Hepatocyte (in vitro differentiated cells): ENCODE results near the gene VPS18. TPM values are rescaled to one million over a fixed set of nuclear protein-coding genes. Genes with fewer than 3 reads are reported as not detected.

Experiments used
- DNase-seq: peaks from one replicate; pipeline ENCODE4 v3.0.0-alpha.2; 2016; ENCODE audit warnings: low spot score
- H2AFZ ChIP-seq: fragments of 200-600 bp; sonication (generic); 2 replicates; pipeline ENCODE4 v1.6.0; 2016; ENCODE audit warnings: antibody characterized with exemption, mild to moderate bottlenecking
- H3K27ac ChIP-seq: fragments of 200-600 bp; sonication (generic); 2 replicates; pipeline ENCODE4 v1.5.1; 2016; ENCODE audit warnings: mild to moderate bottlenecking
- H3K27me3 ChIP-seq: fragments of 200-600 bp; sonication (generic); 2 replicates; pipeline ENCODE4 v1.6.1; 2016
- H3K36me3 ChIP-seq: fragments of 200-600 bp; sonication (generic); replicated peaks from 2 replicates; pipeline ENCODE4 v1.5.1; 2016; ENCODE audit warnings: low read depth; ENCODE audit not compliant: insufficient read depth
- H3K4me1 ChIP-seq: fragments of 200-600 bp; sonication (generic); 2 replicates; pipeline ENCODE4 v1.5.1; 2016; ENCODE audit warnings: mild to moderate bottlenecking, moderate library complexity; ENCODE audit not compliant: insufficient read depth
- H3K4me2 ChIP-seq: fragments of 200-600 bp; sonication (generic); 2 replicates; pipeline ENCODE4 v1.6.0; 2016
- H3K4me3 ChIP-seq: fragments of 200-600 bp; sonication (generic); 2 replicates; pipeline ENCODE4 v1.5.1; 2016; ENCODE audit warnings: mild to moderate bottlenecking
- H3K79me2 ChIP-seq: fragments of 200-600 bp; sonication (generic); 2 replicates; pipeline ENCODE4 v1.6.0; 2017; ENCODE audit warnings: mild to moderate bottlenecking
- H3K9me2 ChIP-seq: fragments of 200-600 bp; sonication (generic); replicated peaks from 2 replicates; pipeline ENCODE4 v1.6.0; 2017; ENCODE audit warnings: mild to moderate bottlenecking; ENCODE audit not compliant: insufficient read depth
- H3K9me3 ChIP-seq: fragments of 200-600 bp; sonication (generic); 2 replicates; pipeline ENCODE4 v1.5.1; 2016; ENCODE audit warnings: low read depth, mild to moderate bottlenecking
- H4K20me1 ChIP-seq: fragments of 200-600 bp; sonication (generic); 2 replicates; pipeline ENCODE4 v1.6.0; 2016; ENCODE audit warnings: mild to moderate bottlenecking; ENCODE audit not compliant: insufficient read depth, poor library complexity, severe bottlenecking
- CTCF ChIP-seq: fragments of 200-600 bp; sonication (generic); IDR thresholded peaks from 2 replicates; pipeline ENCODE4 v1.5.1; 2016; ENCODE audit warnings: antibody characterized with exemption, mild to moderate bottlenecking; ENCODE audit not compliant: poor library complexity
- EZH2 ChIP-seq: fragments of 200-600 bp; sonication (generic); IDR thresholded peaks from 2 replicates; pipeline ENCODE4 v1.6.1; 2016; ENCODE audit warnings: antibody characterized with exemption, mild to moderate bottlenecking, borderline replicate concordance
- EZH2phosphoT487 ChIP-seq: fragments of 200-600 bp; sonication (generic); IDR thresholded peaks from one replicate; pipeline ENCODE4 v1.6.1; 2018; ENCODE audit warnings: antibody characterized with exemption, mild to moderate bottlenecking, low read depth, moderate library complexity; ENCODE audit not compliant: unreplicated experiment, severe bottlenecking
- WGBS: methylation state at CpG from one replicate; pipeline ENCODE4 v1.1.6; 2016; ENCODE audit warnings: low lambda C conversion rate; ENCODE audit errors: missing lambda C conversion rate; 5-methylcytosine and 5-hydroxymethylcytosine counted together
- polyA plus RNA-seq: library from polyadenylated mRNA; unstranded; fragments of >200 nt; fragmentation: Nextera tagmentation; extraction: Ambion mirVana; gene quantifications from 2 replicates; pipeline ENCODE4 v1.2.1, GENCODE V29; 2016
- total RNA-seq: library from RNA; depleted of rRNA; stranded (reverse); fragments of >200 nt; gene quantifications from 2 replicates; pipeline ENCODE4 v1.2.3, GENCODE V29; 2014

Gene VPS18
- total and polyA plus RNA-seq, 2 experiments from 2014 or later: 38.3 to 40.3 TPM

DNA sequence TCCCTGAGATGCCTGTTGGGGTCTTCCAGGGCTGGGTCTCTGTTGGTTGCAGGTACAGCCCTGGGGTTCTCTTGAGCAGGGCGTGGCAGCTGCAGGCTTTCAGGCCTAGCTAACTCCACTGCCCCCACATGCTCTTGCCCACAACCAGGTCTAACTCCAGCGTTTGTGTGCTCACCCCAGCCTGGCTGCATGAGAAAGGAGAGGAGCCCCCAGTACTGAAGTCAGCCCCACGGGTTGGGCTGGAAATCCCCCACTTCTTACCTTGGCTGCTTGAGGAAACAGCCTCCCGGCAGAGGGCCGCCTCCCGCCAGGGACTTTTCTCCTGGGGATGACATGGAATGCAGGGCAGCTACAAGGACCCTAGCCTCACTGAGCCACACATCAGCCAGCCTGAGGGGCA, 18.2 kb downstream of the VPS18 start:
- Histone ChIP-seq H3K27me3 (no peaks in the 10 kb centered on the region), H3K36me3 (no peaks in the 10 kb centered on the region), H3K4me1 (peaks cover 38% of the 10 kb centered on the region), H3K79me2 (no peaks in the 10 kb centered on the region), H3K9me2 (no peaks in the 10 kb centered on the region), H3K4me2 (no peak overlapping the region), H3K4me3 (no peak overlapping the region), H2AFZ (no peak overlapping the region), H4K20me1 (no peaks in the 10 kb centered on the region), H3K27ac (no peak overlapping the region), H3K9me3 (no peaks in the 10 kb centered on the region)
- WGBS: 94% methylated on average over 6 of the region's 6 CpGs
- TF ChIP-seq EZH2: no peak
- no peak for TF ChIP-seq EZH2phosphoT487
- no peak for TF ChIP-seq CTCF
- no peak for DNase-seq

- H2AFZ ChIP-seq: no peak overlapping the region
- 96% methylated on average over 12 of the region's 12 CpGs for WGBS
These were observed 19.8 kb downstream of the VPS18 start for GRCh38 chr15:40914013-40914412.

DNA sequence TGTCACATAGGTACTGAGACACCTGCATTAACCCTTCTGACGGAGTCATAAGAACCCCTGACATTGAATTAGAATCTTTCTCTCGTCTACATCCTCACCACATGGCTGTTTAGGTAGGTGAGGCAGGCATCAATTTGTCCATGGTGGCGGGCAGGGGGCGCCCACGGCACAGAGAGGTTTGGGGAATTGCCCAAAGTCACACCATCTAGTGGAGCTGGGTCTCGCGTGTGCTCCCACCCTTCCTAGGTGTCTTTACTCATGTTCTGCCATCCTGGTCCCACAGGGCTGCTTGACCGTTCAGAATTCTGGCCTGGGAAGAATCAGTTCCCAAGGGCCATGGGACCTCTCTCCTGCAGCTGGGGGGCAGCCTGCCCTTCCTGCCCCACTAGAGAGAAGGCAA, 20.2 kb downstream of the VPS18 start:
- Histone ChIP-seq H3K9me3 (no peaks in the 10 kb centered on the region), H3K9me2 (no peaks in the 10 kb centered on the region), H2AFZ (no peak overlapping the region), H3K4me2 (no peak overlapping the region), H3K27ac (no peak overlapping the region), H3K4me1 (peaks cover 25% of the 10 kb centered on the region), H3K4me3 (no peak overlapping the region), H4K20me1 (no peaks in the 10 kb centered on the region), H3K79me2 (no peaks in the 10 kb centered on the region), H3K27me3 (no peaks in the 10 kb centered on the region), H3K36me3 (no peaks in the 10 kb centered on the region)
- no peak for DNase-seq
- TF ChIP-seq EZH2: no peak
- TF ChIP-seq EZH2phosphoT487: no peak
- TF ChIP-seq CTCF: no peak
- 86% methylated on average over 8 of the region's 8 CpGs for WGBS

More at GRCh38 chr15:40914013-40914412, 19.8 kb downstream of the VPS18 start:
- peaks cover 25% of the 10 kb centered on the region for H3K4me1 ChIP-seq
- no peaks in the 10 kb centered on the region for H3K79me2 ChIP-seq
- DNase-seq: no peak
- H3K9me2 ChIP-seq: no peaks in the 10 kb centered on the region
- H3K27ac ChIP-seq: no peak overlapping the region
- H4K20me1 ChIP-seq: no peaks in the 10 kb centered on the region
- H3K4me2 ChIP-seq: no peak overlapping the region
- TF ChIP-seq CTCF: no peak
- no peak for TF ChIP-seq EZH2
- TF ChIP-seq EZH2phosphoT487: no peak
- H3K27me3 ChIP-seq: no peaks in the 10 kb centered on the region
- no peaks in the 10 kb centered on the region for H3K9me3 ChIP-seq
- no peaks in the 10 kb centered on the region for H3K36me3 ChIP-seq
- no peak overlapping the region for H3K4me3 ChIP-seq
